Limb (tissue), 2 donors: ENCODE data around the gene PLCE1.
A peak's percentile ranks its signal among the peaks of the same experiment; 100 is the strongest.

Experiments used
- DNase-seq, 2 donors: peaks; one replicate each; pipeline ENCODE4 v3.0.0-alpha.2; 2016; ENCODE audit errors: extremely low spot score in 2 of 2

Gene PLCE1

DNA sequence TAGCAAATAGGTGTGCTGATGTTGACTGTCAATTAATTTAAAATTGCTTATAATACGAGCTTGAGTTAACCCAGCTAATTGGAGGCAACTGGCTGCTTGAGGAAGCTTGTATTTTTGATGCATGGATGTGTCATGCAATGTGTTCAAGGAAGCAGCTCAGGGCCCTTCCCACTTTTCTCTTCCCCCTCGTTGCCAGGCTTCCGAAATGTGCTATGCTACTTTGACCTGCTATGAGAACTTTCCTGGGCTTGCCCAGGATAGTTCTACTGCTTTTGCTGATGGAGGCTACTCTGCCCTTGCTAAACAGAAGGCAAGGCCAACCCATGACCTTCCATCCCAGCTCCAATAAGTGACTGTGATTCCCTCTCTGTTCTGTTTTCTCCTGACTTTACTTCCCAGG lies 24.4 kb downstream of the PLCE1 start:
- DNase-seq: no peak

- DNase-seq: no peak
These were observed 30.2 kb downstream of the PLCE1 start for GRCh38 chr10:94023906-94024305.

- DNase-seq: no peak
These were observed 30.7 kb downstream of the PLCE1 start for GRCh38 chr10:94024407-94024806.

DNA sequence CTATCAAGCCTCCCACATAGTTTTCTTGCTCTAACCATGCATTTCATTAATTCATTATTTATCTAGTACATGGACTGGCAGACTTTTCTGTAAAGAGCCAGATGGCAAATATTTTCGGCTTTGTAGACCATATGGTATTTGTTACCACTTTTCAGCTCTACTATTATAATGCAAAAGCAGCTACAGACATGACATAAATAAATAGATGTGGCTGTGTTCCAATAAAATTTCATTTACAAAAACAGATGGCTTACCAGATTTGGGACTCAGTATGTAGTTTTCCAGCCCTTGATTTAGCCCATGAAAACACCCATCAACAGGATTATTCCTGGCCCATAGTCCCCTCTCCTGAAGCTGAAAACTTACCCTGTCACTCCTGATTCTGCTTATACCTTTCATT lies 32.1 kb downstream of the PLCE1 start:
- DNase-seq: no peak

DNA sequence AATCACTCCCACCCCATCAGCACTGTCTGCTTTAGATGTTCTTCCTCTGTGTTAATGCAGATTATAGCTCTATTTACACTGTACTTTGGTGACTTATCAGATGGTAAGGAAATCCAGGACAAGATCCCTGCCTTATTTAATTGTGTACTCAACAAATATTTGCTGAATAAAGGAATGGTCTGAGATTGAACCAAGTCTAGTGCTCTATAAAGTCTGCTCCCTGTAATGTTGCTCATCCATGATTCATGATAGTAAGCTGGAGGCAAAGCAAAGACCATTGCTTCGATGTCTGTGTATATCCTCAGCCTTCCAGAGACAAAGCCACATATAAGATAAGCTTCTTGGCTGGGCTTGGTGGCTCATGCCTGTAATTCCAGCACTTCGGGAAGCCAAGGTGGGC lies 33.5 kb downstream of the PLCE1 start:
- DNase-seq: no peak

DNA sequence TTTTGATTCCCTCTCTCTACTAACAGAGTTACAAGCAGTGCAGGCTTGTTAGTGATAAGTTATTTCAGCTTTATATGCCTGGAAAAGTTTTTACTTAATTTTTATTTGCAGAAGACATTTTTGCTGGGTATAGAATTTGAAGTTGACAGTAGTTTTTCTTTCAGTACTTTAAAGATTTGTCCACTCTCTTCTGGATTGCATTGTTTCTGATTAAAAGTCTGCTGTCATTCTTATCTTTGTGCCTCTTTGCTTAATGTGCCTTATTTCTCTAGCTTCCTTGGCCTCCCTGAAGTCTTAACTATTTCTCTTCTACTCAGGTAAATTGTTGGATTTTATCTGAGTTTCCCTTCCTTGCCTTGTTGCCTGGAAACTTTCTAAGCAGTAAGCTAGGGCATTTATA lies 36.2 kb downstream of the PLCE1 start:
- no peak for DNase-seq

DNA sequence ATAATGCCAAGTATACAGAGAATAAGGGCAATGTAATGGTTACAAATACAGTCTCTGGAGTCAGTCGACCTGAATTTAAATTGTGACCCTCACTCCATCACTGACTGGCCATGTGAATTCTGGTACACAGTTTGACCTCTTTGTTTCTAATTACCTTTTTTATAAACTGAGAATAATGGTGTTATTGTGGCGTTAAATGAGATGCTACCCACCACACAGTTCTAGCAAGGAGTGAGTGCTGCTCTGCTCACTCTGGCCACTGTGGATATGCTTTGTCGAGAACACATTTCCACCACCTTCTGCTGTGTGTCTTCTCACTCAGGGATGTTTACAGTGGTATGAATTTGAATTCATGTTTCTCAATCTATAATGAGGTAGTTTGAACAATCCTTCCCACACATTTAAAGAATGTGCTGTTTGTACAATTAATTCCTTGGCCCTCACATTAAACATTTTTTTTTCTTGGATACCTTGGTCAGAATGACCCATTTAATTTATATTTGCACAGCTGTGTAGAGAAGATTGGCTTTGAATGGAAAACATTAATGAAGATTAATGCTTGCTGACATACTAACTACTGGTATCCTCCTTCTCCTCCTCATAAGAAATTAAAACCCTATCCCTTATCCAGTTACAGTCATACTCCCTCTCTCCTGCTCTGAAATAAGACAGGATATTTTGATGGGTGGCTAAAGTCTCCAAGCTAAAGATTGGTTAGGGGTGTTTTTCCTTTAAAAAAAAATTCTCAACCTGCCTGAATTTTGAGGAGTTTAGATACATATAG lies 42.4 kb downstream of the PLCE1 start:
- DNase-seq: no peak

DNA sequence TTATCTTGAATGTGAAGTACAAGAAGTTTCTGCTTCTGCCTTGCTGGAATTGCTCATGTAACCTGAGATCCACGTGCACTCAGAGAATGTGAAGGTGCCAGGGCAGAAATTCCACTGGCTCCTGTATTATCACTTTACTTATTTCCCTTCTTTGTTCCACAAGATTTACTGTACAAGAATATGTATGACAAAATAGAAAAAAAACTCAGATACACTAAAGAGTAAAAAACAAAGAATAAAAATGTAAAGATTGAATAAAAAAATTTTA lies 43.0 kb downstream of the PLCE1 start:
- no peak for DNase-seq

- no peak for DNase-seq
These were observed 43.6 kb downstream of the PLCE1 start for GRCh38 chr10:94037286-94037685.

- no peak for DNase-seq
These were observed 44.3 kb downstream of the PLCE1 start for GRCh38 chr10:94038024-94038423.

DNA sequence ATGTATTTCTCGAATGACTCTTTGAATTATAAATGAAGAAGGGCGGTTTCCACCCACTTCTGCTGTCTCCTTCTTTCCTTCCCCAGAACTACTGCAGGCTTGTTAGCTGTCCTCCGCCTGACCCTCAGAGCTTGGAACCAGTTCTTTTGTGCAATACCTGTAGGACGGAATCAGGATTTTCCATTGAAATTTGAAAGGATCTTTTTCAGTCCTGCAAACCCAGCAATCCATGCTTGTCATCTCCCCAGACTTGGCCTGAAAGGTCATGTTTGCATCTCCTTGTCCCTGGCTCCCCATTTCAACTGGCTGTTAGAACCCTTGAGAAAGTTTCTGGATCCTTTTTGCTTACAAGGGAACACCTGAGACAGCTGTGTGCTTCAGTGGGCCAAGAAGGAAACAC lies 47.5 kb downstream of the PLCE1 start:
- no peak for DNase-seq

DNA sequence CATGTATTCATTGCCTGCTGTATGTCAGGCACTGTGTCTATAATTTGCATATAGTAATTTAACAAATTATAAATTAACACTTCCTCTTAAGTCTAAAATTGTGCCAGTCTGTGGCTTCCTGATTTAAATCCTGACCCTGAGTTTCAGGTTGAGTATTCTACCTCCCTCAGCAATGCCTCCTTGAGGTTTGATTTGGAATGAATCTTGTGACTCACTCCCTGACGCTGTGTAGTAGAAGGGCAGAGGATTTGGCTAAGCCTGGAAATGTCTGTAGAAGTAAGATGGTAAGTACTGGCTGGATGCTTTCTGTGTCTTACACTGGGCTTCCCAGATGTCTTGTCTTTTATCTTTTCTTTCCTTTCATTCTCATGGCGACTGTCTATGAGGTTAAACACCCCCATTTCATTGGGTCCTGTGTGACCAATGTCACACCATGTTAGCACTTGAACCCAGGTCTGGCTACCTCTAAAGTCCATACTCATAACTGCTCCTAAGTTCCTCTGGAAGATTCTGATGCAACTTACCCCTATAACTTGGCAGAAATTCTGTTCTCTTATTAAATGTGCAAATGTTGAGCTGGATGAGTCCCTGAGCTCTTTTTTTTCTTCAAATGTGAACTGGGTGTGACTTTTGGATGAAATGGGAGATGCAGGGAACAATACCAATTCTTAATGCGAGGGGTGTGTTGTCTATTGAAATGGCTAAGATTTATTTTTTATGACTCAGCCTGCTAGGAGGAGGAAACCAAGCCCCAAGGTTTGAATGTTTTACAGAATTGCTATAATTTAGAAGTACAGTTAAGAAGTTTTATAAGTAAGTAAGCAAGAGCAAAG lies 48.5 kb downstream of the PLCE1 start:
- peak in 1 of 2 donors; percentile 55 for DNase-seq

DNA sequence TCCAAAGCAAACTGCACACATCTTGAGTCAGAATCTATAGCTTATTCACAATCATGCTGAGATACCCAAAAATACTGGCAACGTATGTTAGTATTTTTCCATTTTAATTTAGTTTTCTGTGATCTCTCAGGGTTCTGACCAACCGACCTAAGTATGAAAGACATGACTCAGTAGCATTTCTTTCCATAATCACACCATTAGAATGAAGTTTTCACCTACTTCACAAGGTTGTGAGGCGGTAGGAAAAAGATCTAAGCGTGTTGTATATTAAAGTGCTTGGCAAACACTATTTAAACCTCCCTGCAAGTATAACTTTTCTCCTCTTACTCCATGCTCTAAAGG lies 49.1 kb downstream of the PLCE1 start:
- no peak for DNase-seq
